ENCODE results near the gene TBCK. TPM values are rescaled to one million over a fixed set of nuclear protein-coding genes. Genes with fewer than 3 reads are reported as not detected.

The TBCK gene
- total and polyA plus RNA-seq, 8 donors = 36.1 to 60.0 (median 46.2) TPM

GRCh38 chr4:106312997-106313522, 2.9 kb downstream of the TBCK start:
- Histone ChIP-seq H3K4me1 (peaks cover 21 to 29% of the 10 kb centered on the region in 2 donors), H3K4me3 (no peak overlapping the region), H3K36me3 (peaks cover 0 to 6% of the 10 kb centered on the region in 2 donors), H3K27me3 (no peaks in the 10 kb centered on the region), H3K27ac (no peak overlapping the region), H3K9me3 (no peaks in the 10 kb centered on the region)
- TF ChIP-seq CTCF (IDR thresholded peaks at IDR 0.05) = no peak
- intact Hi-C loops (cut with DNase I) = no loop called here
- ATAC-seq (no peak), DNase-seq (no peak)

- DNase-seq (no peak), ATAC-seq (no peak)
- no peaks in the 10 kb centered on the region for H3K9me3 ChIP-seq
- H3K27me3 ChIP-seq = no peaks in the 10 kb centered on the region
- H3K36me3 ChIP-seq = peaks cover 0 to 6% of the 10 kb centered on the region in 2 donors
- no peak overlapping the region for H3K4me3 ChIP-seq
- H3K27ac ChIP-seq = no peak overlapping the region
- peaks cover 14 to 22% of the 10 kb centered on the region in 2 donors for H3K4me1 ChIP-seq
- no peak for TF ChIP-seq CTCF (IDR thresholded peaks at IDR 0.05)
- intact Hi-C loops (cut with DNase I) = no loop called here
Observed at GRCh38 chr4:106312377-106312776, 3.6 kb downstream of the TBCK start.

- intact Hi-C loops (cut with DNase I) = no loop called here
- H3K27me3 ChIP-seq = no peaks in the 10 kb centered on the region
- no peak overlapping the region for H3K27ac ChIP-seq
- no peaks in the 10 kb centered on the region for H3K9me3 ChIP-seq
- no peak for TF ChIP-seq CTCF (IDR thresholded peaks at IDR 0.05)
- peaks cover 0 to 13% of the 10 kb centered on the region in 2 donors for H3K36me3 ChIP-seq
- H3K4me3 ChIP-seq = no peak overlapping the region
- no peak for ATAC-seq
- H3K4me1 ChIP-seq = no peaks in the 10 kb centered on the region
- no peak for DNase-seq
Observed at GRCh38 chr4:106306561-106306960, 9.4 kb downstream of the TBCK start.

GRCh38 chr4:106305435-106306055, 10.5 kb downstream of the TBCK start:
- TF ChIP-seq CTCF (IDR thresholded peaks at IDR 0.05) = no peak
- no peak overlapping the region for H3K27ac ChIP-seq
- H3K36me3 ChIP-seq = peaks cover 0 to 13% of the 10 kb centered on the region in 2 donors
- intact Hi-C loops (cut with DNase I) = no loop called here
- no peaks in the 10 kb centered on the region for H3K9me3 ChIP-seq
- DNase-seq = no peak
- ATAC-seq = no peak
- H3K27me3 ChIP-seq = no peaks in the 10 kb centered on the region
- no peak overlapping the region for H3K4me3 ChIP-seq
- no peaks in the 10 kb centered on the region for H3K4me1 ChIP-seq

- Histone ChIP-seq H3K27ac (no peak overlapping the region), H3K36me3 (peaks cover 0 to 19% of the 10 kb centered on the region in 2 donors), H3K4me1 (no peaks in the 10 kb centered on the region), H3K27me3 (no peaks in the 10 kb centered on the region), H3K4me3 (no peak overlapping the region), H3K9me3 (no peaks in the 10 kb centered on the region)
- DNase-seq (no peak), ATAC-seq (no peak)
- intact Hi-C loops (cut with DNase I) = no loop called here
- no peak for TF ChIP-seq CTCF (IDR thresholded peaks at IDR 0.05)
Observed at GRCh38 chr4:106304632-106305031, 11.4 kb downstream of the TBCK start.
